ENCODE measurements around the gene HMG20A.
"Not testable (repeated sequence)": the region's sequence is repeated elsewhere in the genome, so short reads cannot be mapped to it uniquely, and the experiment has no call there.

The HMG20A gene

GRCh38 chr15:77420610-77421369, at the start of gene HMG20A:
HMG20A (plus strand) TSS chr15:77420888; CDS start chr15:77458408, 37,520 bp downstream.
- DNase-seq: peak; percentile 84

- no peak for DNase-seq
Observed at GRCh38 chr15:77371850-77372563, 48.7 kb upstream of the HMG20A start.

GRCh38 chr15:77373441-77373840, 47.2 kb upstream of the HMG20A start:
- no peak for DNase-seq

- no peak for DNase-seq
Observed at GRCh38 chr15:77375133-77375532, 45.6 kb upstream of the HMG20A start.

GRCh38 chr15:77376770-77377169, 43.9 kb upstream of the HMG20A start:
- DNase-seq: no peak

GRCh38 chr15:77380033-77380432, 40.7 kb upstream of the HMG20A start:
- DNase-seq: no peak

- no peak for DNase-seq
Observed at GRCh38 chr15:77384086-77384485, 36.6 kb upstream of the HMG20A start.

GRCh38 chr15:77384589-77385359, 35.9 kb upstream of the HMG20A start:
- DNase-seq: no peak

GRCh38 chr15:77386626-77387025, 34.1 kb upstream of the HMG20A start:
- no peak for DNase-seq

GRCh38 chr15:77387365-77388105, 33.2 kb upstream of the HMG20A start:
- DNase-seq: no peak

GRCh38 chr15:77391372-77391951, 29.2 kb upstream of the HMG20A start:
- no peak for DNase-seq

GRCh38 chr15:77392762-77393470, 27.8 kb upstream of the HMG20A start:
- DNase-seq: no peak

- DNase-seq: no peak
Observed at GRCh38 chr15:77393471-77393840, 27.2 kb upstream of the HMG20A start.

GRCh38 chr15:77395013-77395774, 25.5 kb upstream of the HMG20A start:
- DNase-seq: no peak

- DNase-seq: no peak
Observed at GRCh38 chr15:77396692-77397091, 24.0 kb upstream of the HMG20A start.

- DNase-seq: no peak
Observed at GRCh38 chr15:77398927-77399326, 21.8 kb upstream of the HMG20A start.

- no peak for DNase-seq
Observed at GRCh38 chr15:77400258-77400657, 20.4 kb upstream of the HMG20A start.

GRCh38 chr15:77402740-77403379, 17.8 kb upstream of the HMG20A start:
- no peak for DNase-seq

GRCh38 chr15:77406173-77406759, 14.4 kb upstream of the HMG20A start:
- DNase-seq: not testable (repeated sequence)

GRCh38 chr15:77406846-77407245, 13.8 kb upstream of the HMG20A start:
- no peak for DNase-seq

Measured in NCI-H1436 (cell line).